Naive thymus-derived CD4-positive, alpha-beta T cell (primary cell): ENCODE data around the gene FCHSD1. TPM values are rescaled to one million over a fixed set of nuclear protein-coding genes. Genes with fewer than 3 reads are reported as not detected.

Experiments used
- ATAC-seq: fragments of 150-1000 bp; cut with Tn5 transposase; 2 replicates; pipeline ENCODE4 v1.10.0; 2021; ENCODE audit warnings: mild to moderate bottlenecking, moderate library complexity
- CTCF ChIA-PET: fragments of 350-600 bp; sonication (Branson Sonifier 250); formaldehyde crosslinking; loops from one replicate; lab custom pipeline; 2021; ENCODE audit warnings: antibody characterized with exemption; lab: Charles Lee
- POLR2A ChIA-PET: fragments of 350-600 bp; sonication (Branson Sonifier 250); formaldehyde crosslinking; loops from one replicate; lab custom pipeline; 2021; ENCODE audit warnings: antibody characterized with exemption, inconsistent platforms; lab: Charles Lee
- DNase-seq, 9 donors: peaks; one replicate each; pipeline versions ENCODE4 v3.0.0 to v3.0.0-alpha.2; 2020 to 2022; ENCODE audit warnings: mixed read lengths in 1 of 9
- H3K27ac ChIP-seq: one replicate; pipeline ENCODE4 v1.7.0; 2013; ENCODE audit warnings: mild to moderate bottlenecking, low read depth, low read length, moderate library complexity
- H3K27me3 ChIP-seq, 2 donors: one replicate each; pipeline ENCODE4 v1.7.0; 2013; ENCODE audit warnings: low read length in 2 of 2, mild to moderate bottlenecking in 2 of 2, moderate library complexity in 2 of 2; ENCODE audit not compliant: control insufficient read depth in 2 of 2, insufficient read depth in 2 of 2
- H3K36me3 ChIP-seq, 3 experiments: 1 replicate in 2 of 3; 2 replicates in 1 of 3; pipeline ENCODE4 v1.7.0; 2013; ENCODE audit warnings: low read length in 3 of 3, mild to moderate bottlenecking in 3 of 3, moderate library complexity in 1 of 3; ENCODE audit not compliant: insufficient read depth in 3 of 3, control insufficient read depth in 2 of 3
- H3K4me1 ChIP-seq, 2 donors: one replicate each; pipeline ENCODE4 v1.7.0; 2013; ENCODE audit warnings: low read length in 2 of 2, mild to moderate bottlenecking in 2 of 2, moderate library complexity in 1 of 2; ENCODE audit not compliant: control insufficient read depth in 2 of 2, insufficient read depth in 2 of 2
- H3K4me3 ChIP-seq: 2 replicates; pipeline ENCODE4 v1.7.0; 2013; ENCODE audit warnings: mild to moderate bottlenecking, low read length
- H3K9me3 ChIP-seq, 3 experiments: 1 replicate in 2 of 3; 2 replicates in 1 of 3; pipeline ENCODE4 v1.7.0; 2013; ENCODE audit warnings: low read length in 3 of 3; ENCODE audit not compliant: control insufficient read depth in 2 of 3
- H3K27ac Mint-ChIP-seq, 9 donors: one replicate each; pipeline ENCODE4 v1.8.0; 2020 to 2022; ENCODE audit warnings: mixed read lengths in 9 of 9, mild to moderate bottlenecking in 8 of 9, moderate library complexity in 5 of 9, inconsistent platforms in 2 of 9
- H3K27me3 Mint-ChIP-seq, 5 donors: one replicate each; pipeline ENCODE4 v1.8.0; 2021 to 2022; ENCODE audit warnings: mixed read lengths in 5 of 5, mild to moderate bottlenecking in 1 of 5
- H3K36me3 Mint-ChIP-seq, 5 donors: one replicate each; pipeline ENCODE4 v1.8.0; 2020 to 2022; ENCODE audit warnings: mixed read lengths in 5 of 5, mild to moderate bottlenecking in 3 of 5, inconsistent platforms in 1 of 5
- H3K4me1 Mint-ChIP-seq, 7 donors: one replicate each; pipeline ENCODE4 v1.8.0; 2020 to 2022; ENCODE audit warnings: mixed read lengths in 7 of 7, mild to moderate bottlenecking in 3 of 7, inconsistent platforms in 1 of 7
- H3K4me3 Mint-ChIP-seq, 10 donors: one replicate each; pipeline ENCODE4 v1.8.0; 2020 to 2022; ENCODE audit warnings: mild to moderate bottlenecking in 10 of 10, mixed read lengths in 10 of 10, moderate library complexity in 6 of 10, inconsistent platforms in 2 of 10
- H3K9me3 Mint-ChIP-seq, 11 donors: one replicate each; pipeline ENCODE4 v1.8.0; 2020 to 2022; ENCODE audit warnings: mixed read lengths in 11 of 11, mild to moderate bottlenecking in 4 of 11, inconsistent platforms in 1 of 11, moderate library complexity in 1 of 11
- intact Hi-C, 2 donors: fragments of 100-400 bp; cut with micrococcal nuclease; formaldehyde crosslinking; loops; one replicate each; pipeline ENCODE4 v1.15.1; 2023
- polyA plus RNA-seq, 2 donors: library from polyadenylated mRNA; unstranded; fragments of 300-500 nt; fragmentation: Illumina TruSeq; gene quantifications; one replicate each; pipeline ENCODE4 v1.2.3, GENCODE V29; 2021
- total RNA-seq, 6 experiments: library from RNA in 5 of 6; stranded (reverse) in 5 of 6; gene quantifications; 1 replicate in 5 of 6; 2 replicates in 1 of 6; pipeline ENCODE4 v1.2.3 and lab custom pipeline; 2021 to 2026

Gene FCHSD1
- total and polyA plus RNA-seq, 7 experiments from 2014 or later = 4.9 to 96.1 (median 73.0) TPM

GRCh38 chr5:141623611-141624010 is 27.6 kb downstream of the FCHSD1 start:
- ATAC-seq (no peak), DNase-seq (no peak)
- no peak overlapping the region for H3K4me3 ChIP-seq
- peak overlapping the region; percentile 41 for H3K27ac ChIP-seq
- Mint-ChIP-seq H3K27ac (peak overlapping the region; percentile 32 to 90 (median 77)), H3K27me3 (no peaks in the 10 kb centered on the region), H3K9me3 (no peaks in the 10 kb centered on the region), H3K4me1 (peaks cover 18 to 36% (median 26%) of the 10 kb centered on the region in 7 donors), H3K36me3 (peaks cover 13 to 51% (median 24%) of the 10 kb centered on the region in 5 donors), H3K4me3 (peak overlapping the region in 4 of 10 donors; percentile 3 to 54 (median 24))
- H3K9me3 ChIP-seq = no peaks in the 10 kb centered on the region
- H3K27me3 ChIP-seq = no peaks in the 10 kb centered on the region
- POLR2A ChIA-PET = interaction anchor here (0.6 to 3.9 kb wide), 2 partner anchors 12 to 1203 kb away, joined by 4 to 34 read pairs; partner anchors contain the start of genes HDAC3 and RELL2
- CTCF ChIA-PET = interaction anchor here (1.2 to 8.7 kb wide), 4 partner anchors 14 to 60 kb away, joined by 3 to 222 read pairs (median 6); partner anchors contain the start of genes HDAC3 and RELL2
- H3K4me1 ChIP-seq = peaks cover 0 to 14% of the 10 kb centered on the region in 2 donors
- peaks cover 18 to 51% (median 20%) of the 10 kb centered on the region in 3 experiments for H3K36me3 ChIP-seq
- intact Hi-C loops = no loop called here

- intact Hi-C loops = no loop called here
- ATAC-seq (peak; percentile 10), DNase-seq (no peak)
- peaks cover 0 to 14% of the 10 kb centered on the region in 2 donors for H3K4me1 ChIP-seq
- Mint-ChIP-seq H3K9me3 (no peaks in the 10 kb centered on the region), H3K27ac (peak overlapping the region; percentile 32 to 90 (median 77)), H3K27me3 (no peaks in the 10 kb centered on the region), H3K36me3 (peaks cover 15 to 49% (median 24%) of the 10 kb centered on the region in 5 donors), H3K4me3 (peak overlapping the region in 6 of 10 donors; percentile 3 to 54 (median 27)), H3K4me1 (peaks cover 18 to 35% (median 26%) of the 10 kb centered on the region in 7 donors)
- ChIA-PET CTCF (interaction anchor here (1.2 to 8.7 kb wide), 3 partner anchors 14 to 56 kb away, joined by 3 to 222 read pairs (median 5); partner anchors contain the start of genes HDAC3 and RELL2), POLR2A (interaction anchor here (3.9 kb wide), 1 partner anchor 12 kb away, joined by 34 read pairs; the partner anchor contains the start of genes HDAC3 and RELL2)
- H3K27ac ChIP-seq = peak overlapping the region; percentile 41
- H3K9me3 ChIP-seq = no peaks in the 10 kb centered on the region
- no peak overlapping the region for H3K4me3 ChIP-seq
- peaks cover 15 to 51% (median 18%) of the 10 kb centered on the region in 3 experiments for H3K36me3 ChIP-seq
- no peaks in the 10 kb centered on the region for H3K27me3 ChIP-seq
Measured at GRCh38 chr5:141623186-141623585, 28.0 kb downstream of the FCHSD1 start.

- no peaks in the 10 kb centered on the region for H3K9me3 ChIP-seq
- Mint-ChIP-seq H3K4me3 (peak within 1 kb of the TSS; percentile 94 to 100 (median 100)), H3K36me3 (peaks cover 13 to 28% (median 19%) of the 10 kb centered on the region in 5 donors), H3K27ac (peak within 1 kb of the TSS; percentile 91 to 99 (median 95)), H3K27me3 (no peaks in the 10 kb centered on the region), H3K4me1 (peaks cover 44 to 61% (median 56%) of the 10 kb centered on the region in 7 donors), H3K9me3 (no peaks in the 10 kb centered on the region)
- intact Hi-C loops = loop anchor here (1.0 to 10.0 kb wide), 19 partner anchors 14 to 1786 kb away; partner anchors contain the start of genes ANKHD1 (in 2 of the 2), APBB3 (in 2 of the 2), HDAC3 (in 2 of the 2) and RELL2 (in 2 of the 2)
- ATAC-seq (peak; percentile 98), DNase-seq (peak; percentile 91 to 98 (median 96))
- ChIA-PET CTCF (interaction anchor here (0.5 to 8.7 kb wide), 17 partner anchors 9 to 927 kb away, joined by 3 to 222 read pairs (median 7); partner anchors contain the start of genes FCHSD1, HDAC3 and RELL2), POLR2A (interaction anchor here (0.6 to 7.5 kb wide), 17 partner anchors 11 to 299 kb away, joined by 3 to 124 read pairs (median 4); partner anchors contain the start of genes FCHSD1, HDAC3, RELL2 and TAF7)
- peaks cover 11 to 22% of the 10 kb centered on the region in 2 donors for H3K4me1 ChIP-seq
- no peaks in the 10 kb centered on the region for H3K27me3 ChIP-seq
- peak within 1 kb of the TSS; percentile 97 for H3K27ac ChIP-seq
- peak within 1 kb of the TSS; percentile 77 for H3K4me3 ChIP-seq
- H3K36me3 ChIP-seq = peaks cover 0 to 21% (median 5%) of the 10 kb centered on the region in 3 experiments
Measured at GRCh38 chr5:141618804-141619554, 32.2 kb downstream of the FCHSD1 start, which contains the start of gene DIAPH1. TSS of gene DIAPH1 (minus strand) at chr5:141619000. CDS start at chr5:141618914, 86 bp downstream.

- ChIA-PET CTCF (interaction anchor here (0.5 to 8.7 kb wide), 15 partner anchors 11 to 927 kb away, joined by 3 to 222 read pairs (median 7); partner anchors contain the start of genes FCHSD1, HDAC3 and RELL2), POLR2A (interaction anchor here (0.6 to 7.5 kb wide), 14 partner anchors 8 to 496 kb away, joined by 3 to 124 read pairs (median 5); partner anchors contain the start of genes FCHSD1, HDAC3, RELL2 and TAF7)
- Mint-ChIP-seq H3K27ac (peak overlapping the region; percentile 91 to 99 (median 95)), H3K9me3 (no peaks in the 10 kb centered on the region), H3K4me3 (peak overlapping the region; percentile 94 to 100 (median 100)), H3K27me3 (no peaks in the 10 kb centered on the region), H3K36me3 (peaks cover 11 to 27% (median 16%) of the 10 kb centered on the region in 5 donors), H3K4me1 (peaks cover 42 to 61% (median 52%) of the 10 kb centered on the region in 7 donors)
- H3K9me3 ChIP-seq = no peaks in the 10 kb centered on the region
- intact Hi-C loops = loop anchor here (5.0 to 10.0 kb wide), 9 partner anchors 36 to 1787 kb away; partner anchors contain the start of genes APBB3 (in 2 of the 2), SLC35A4 (in 2 of the 2), ANKHD1 (in 1 of the 2) and NDFIP1 (in 1 of the 2)
- peaks cover 0 to 21% (median 5%) of the 10 kb centered on the region in 3 experiments for H3K36me3 ChIP-seq
- peak overlapping the region; percentile 77 for H3K4me3 ChIP-seq
- H3K27ac ChIP-seq = peak overlapping the region; percentile 97
- no peaks in the 10 kb centered on the region for H3K27me3 ChIP-seq
- ATAC-seq (peak; percentile 21), DNase-seq (peak in 8 of 9 donors; percentile 41 to 62 (median 56))
- H3K4me1 ChIP-seq = peaks cover 19 to 24% of the 10 kb centered on the region in 2 donors
Measured at GRCh38 chr5:141618030-141618803, 33.0 kb downstream of the FCHSD1 start.

- Histone ChIP-seq H3K9me3 (no peaks in the 10 kb centered on the region), H3K27me3 (no peaks in the 10 kb centered on the region), H3K36me3 (peaks cover 0 to 20% (median 5%) of the 10 kb centered on the region in 3 experiments), H3K27ac (peak overlapping the region; percentile 97), H3K4me1 (peaks cover 23 to 26% of the 10 kb centered on the region in 2 donors), H3K4me3 (peak overlapping the region; percentile 77)
- intact Hi-C loops = loop anchor here (5.0 to 10.0 kb wide), 9 partner anchors 35 to 1787 kb away; partner anchors contain the start of genes APBB3 (in 2 of the 2), SLC35A4 (in 2 of the 2), ANKHD1 (in 1 of the 2) and NDFIP1 (in 1 of the 2)
- DNase-seq (peak in 1 of 9 donors; percentile 24), ATAC-seq (no peak)
- CTCF ChIA-PET = interaction anchor here (1.0 to 8.7 kb wide), 7 partner anchors 10 to 262 kb away, joined by 3 to 222 read pairs (median 7); no protein-coding TSS in a partner anchor
- peak overlapping the region; percentile 91 to 99 (median 95) for H3K27ac Mint-ChIP-seq
- H3K4me1 Mint-ChIP-seq = peaks cover 42 to 60% (median 54%) of the 10 kb centered on the region in 7 donors
- H3K27me3 Mint-ChIP-seq = no peaks in the 10 kb centered on the region
- H3K9me3 Mint-ChIP-seq = no peaks in the 10 kb centered on the region
- POLR2A ChIA-PET = interaction anchor here (0.6 to 7.5 kb wide), 9 partner anchors 8 to 496 kb away, joined by 3 to 124 read pairs (median 5); partner anchors contain the start of genes HDAC3 and RELL2
- H3K36me3 Mint-ChIP-seq = peaks cover 9 to 26% (median 13%) of the 10 kb centered on the region in 5 donors
- H3K4me3 Mint-ChIP-seq = peak overlapping the region; percentile 94 to 100 (median 100)
Measured at GRCh38 chr5:141617682-141618029, 33.6 kb downstream of the FCHSD1 start.
